Caki2 (cell line): ENCODE data around the gene KHDRBS2. TPM values are rescaled to one million over a fixed set of nuclear protein-coding genes. Genes with fewer than 3 reads are reported as not detected.

ENCODE experiments used
- DNase-seq: peaks from one replicate; pipeline ENCODE4 v3.0.0-alpha.2; 2015; ENCODE audit warnings: low read depth
- in situ Hi-C: cut with HindIII; loops from 2 replicates; pipeline ENCODE4 v1.10.0; 2016; ENCODE audit warnings: low sequenced_read_pairs, low pct_unique_long_range_greater_than_20kb, mixed read lengths
- total RNA-seq: library from RNA; depleted of rRNA; stranded (reverse); fragments of >200 nt; shearing (Covaris generic); gene quantifications from 2 replicates; pipeline ENCODE4 v1.2.3, GENCODE V29; 2014; ENCODE audit warnings: low replicate concordance

Gene KHDRBS2
- total RNA-seq, 1 experiment from 2014 or later, result not detected

GRCh38 chr6:62075869-62076268 is 210.2 kb downstream of the KHDRBS2 start:
- in situ Hi-C loops, result no loop called here
- DNase-seq, result no peak

DNA sequence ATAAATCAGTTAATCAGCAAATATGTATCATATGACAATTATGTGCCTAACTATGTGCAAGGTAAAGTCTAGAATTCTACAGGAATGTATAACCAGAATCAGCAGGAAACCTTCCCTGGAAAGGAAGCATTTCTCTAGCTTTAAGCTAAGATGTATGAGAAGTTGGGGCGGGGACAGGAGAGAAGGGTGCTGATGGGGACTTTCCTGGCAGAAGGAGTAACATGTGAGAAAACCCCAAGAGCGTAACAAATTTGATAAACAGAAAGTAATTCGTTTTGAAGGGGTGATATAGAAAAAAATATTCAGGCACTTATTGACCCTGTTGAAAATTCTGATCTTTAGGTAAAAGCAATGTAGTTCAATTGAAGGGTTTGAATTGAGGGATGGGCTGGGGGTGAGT is 226.1 kb downstream of the KHDRBS2 start:
- in situ Hi-C loops, result no loop called here
- DNase-seq, result no peak

DNA sequence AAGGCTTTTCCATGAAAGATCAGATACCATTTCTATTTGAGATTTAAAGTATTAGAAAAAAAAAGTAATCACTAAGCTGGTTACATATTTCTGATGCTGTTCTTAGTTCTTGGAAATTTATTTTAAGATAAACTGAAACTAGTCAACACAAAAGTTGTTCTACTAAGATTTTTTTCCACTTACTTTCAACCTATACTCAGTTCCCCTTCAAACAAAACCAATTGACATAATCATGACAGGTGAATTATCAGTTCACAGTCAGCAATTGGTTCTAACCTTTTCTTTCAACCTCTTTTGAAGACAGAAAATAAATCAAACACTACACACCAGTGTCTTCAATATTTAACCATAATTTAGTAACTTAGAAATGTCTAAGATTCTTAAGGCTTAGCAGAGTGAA is 228.7 kb downstream of the KHDRBS2 start:
- DNase-seq, result no peak
- in situ Hi-C loops, result no loop called here

- in situ Hi-C loops, result no loop called here
- DNase-seq, result no peak
Measured at GRCh38 chr6:62045502-62045901, 240.5 kb downstream of the KHDRBS2 start.

GRCh38 chr6:62043084-62043483 is 242.9 kb downstream of the KHDRBS2 start:
- DNase-seq, result no peak
- in situ Hi-C loops, result no loop called here

- in situ Hi-C loops, result no loop called here
- DNase-seq, result no peak
Measured at GRCh38 chr6:62042429-62042828, 243.6 kb downstream of the KHDRBS2 start.

DNA sequence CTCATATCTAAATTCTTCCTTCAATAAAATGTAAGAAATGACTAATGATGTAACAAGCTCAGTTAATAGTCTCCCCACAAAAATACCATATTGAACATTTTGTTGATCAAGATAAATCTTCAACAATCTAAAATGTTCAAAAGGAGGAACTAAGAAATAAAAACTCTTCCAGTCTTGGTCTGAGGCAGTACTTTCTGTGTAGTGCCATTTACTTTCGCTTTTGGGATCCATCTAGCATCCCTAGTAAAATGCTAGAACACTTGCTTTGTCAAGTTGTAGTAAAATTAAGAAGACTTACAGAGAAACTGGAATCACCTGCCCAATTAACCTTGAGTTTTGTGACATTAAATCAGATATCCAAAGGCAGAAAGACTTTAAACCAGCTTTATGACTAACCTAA is 246.4 kb downstream of the KHDRBS2 start:
- in situ Hi-C loops, result no loop called here
- DNase-seq, result no peak

DNA sequence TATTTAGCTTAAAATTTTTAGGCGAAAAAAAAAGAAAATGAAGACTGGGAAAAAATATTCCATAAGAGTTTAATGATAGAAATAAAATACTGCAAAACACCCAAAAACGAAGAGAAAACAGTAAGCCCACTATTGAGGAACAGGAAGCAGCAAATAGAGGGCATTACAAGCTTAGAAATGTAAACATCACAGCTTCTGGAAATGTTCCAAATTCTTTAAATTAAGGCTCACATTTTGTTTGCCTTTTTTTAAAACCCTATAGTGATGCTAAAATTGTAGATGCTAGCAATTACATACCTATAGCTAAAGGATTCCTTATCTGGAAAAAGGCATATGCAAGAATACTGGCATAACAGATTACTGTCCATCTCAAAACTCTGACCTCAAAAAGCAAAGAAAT is 248.6 kb downstream of the KHDRBS2 start:
- in situ Hi-C loops, result no loop called here
- no peak for DNase-seq

DNA sequence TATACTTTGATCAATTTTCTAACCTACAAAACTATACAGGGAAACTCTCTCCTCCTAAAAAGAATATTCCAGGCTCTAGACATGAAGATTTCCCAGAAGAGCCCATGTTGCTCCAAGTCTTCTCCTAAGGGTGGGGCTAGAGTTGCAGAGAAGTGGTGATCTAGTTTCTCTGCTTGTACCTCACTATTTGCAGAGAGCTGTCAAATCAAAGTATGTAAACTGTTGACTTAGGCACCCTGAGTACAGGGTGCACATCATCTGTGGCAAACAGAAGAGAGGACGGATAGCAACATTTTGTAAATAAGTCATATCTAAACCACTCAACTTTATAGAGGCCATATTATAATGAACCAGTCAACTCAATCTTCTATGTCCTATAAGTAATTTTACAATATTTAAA is 250.1 kb downstream of the KHDRBS2 start:
- DNase-seq, result no peak
- in situ Hi-C loops, result no loop called here

- no peak for DNase-seq
- in situ Hi-C loops, result no loop called here
Measured at GRCh38 chr6:62013719-62014118, 272.3 kb downstream of the KHDRBS2 start.

DNA sequence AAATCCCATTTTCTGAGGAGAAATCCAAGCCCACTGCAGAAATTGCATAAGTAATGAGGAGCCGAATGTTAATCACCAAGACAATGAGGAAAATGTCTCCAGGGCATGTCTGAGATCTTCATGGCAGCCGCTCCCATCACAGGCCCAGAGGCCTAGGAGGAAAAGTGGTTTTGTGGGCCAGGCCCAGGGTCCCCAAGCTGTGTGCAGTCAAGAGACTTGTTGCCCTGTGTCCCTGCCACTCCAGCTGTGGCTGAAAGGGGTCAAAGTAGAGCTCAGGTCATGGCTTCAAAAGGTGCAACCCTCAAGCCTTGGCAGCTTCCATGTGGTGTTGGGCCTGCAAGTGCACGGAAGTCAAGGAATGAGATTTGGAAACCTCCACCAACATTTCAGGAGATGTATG is 276.6 kb downstream of the KHDRBS2 start:
- no peak for DNase-seq
- in situ Hi-C loops, result no loop called here

DNA sequence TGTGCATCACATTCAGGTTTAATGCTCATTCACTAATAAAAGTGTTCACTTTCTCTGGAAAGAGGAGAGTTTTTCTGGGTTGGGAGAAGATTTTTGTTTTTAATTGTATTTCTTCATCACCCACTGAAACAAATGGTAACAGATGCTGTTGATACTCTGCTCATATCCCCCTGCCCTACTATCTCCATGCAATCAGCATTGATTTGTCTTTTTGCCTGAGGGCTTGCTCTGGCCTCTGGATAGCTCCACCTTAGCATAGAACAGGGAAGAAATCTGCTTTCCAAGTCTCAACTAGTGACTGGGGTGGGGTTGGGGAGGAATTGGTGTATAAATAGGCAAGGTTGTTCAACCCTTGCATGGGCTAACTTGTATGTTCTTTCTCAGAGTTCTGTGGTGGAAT is 296.4 kb downstream of the KHDRBS2 start:
- in situ Hi-C loops, result no loop called here
- no peak for DNase-seq

- in situ Hi-C loops, result no loop called here
- DNase-seq, result no peak
Measured at GRCh38 chr6:61980622-61981021, 305.4 kb downstream of the KHDRBS2 start.

- in situ Hi-C loops, result no loop called here
- DNase-seq, result no peak
Measured at GRCh38 chr6:61977947-61978346, 308.1 kb downstream of the KHDRBS2 start.

DNA sequence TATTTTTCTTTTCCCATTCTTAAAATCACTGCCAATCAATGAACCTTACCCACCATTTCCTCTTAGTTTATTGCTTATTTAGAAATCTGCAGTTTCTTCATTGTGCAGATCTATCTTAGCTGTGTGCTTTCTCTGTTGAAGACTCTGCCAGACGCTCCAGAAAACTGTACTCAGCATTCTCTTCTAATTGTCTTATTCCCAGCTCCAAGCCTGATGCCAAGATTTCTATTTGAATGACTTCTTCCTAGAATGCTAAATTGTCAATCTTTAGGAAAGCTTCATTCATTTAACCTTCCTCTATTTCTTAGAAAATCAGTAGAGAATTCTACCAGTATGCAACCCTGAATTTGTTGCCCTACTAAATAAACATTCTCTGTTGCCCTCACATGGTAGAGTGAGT is 308.9 kb downstream of the KHDRBS2 start:
- in situ Hi-C loops, result no loop called here
- DNase-seq, result no peak

DNA sequence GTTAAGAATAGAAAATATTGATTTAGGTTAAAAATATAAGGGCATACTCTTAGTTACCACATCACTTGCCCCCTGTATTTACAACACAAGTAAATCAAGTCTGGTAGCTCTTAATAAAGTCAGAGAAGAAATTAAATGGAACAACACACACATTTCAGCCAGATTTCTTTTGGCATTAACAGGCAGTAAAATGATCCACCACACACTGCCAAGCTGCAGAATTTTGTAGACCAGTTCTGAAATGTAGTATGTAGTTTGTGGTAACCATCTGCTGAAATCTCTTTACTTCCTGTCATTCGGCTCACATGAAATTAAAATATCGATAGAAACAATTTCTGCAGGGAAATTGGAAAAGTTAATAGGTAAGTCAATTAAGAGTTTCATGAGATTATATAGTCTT is 326.8 kb downstream of the KHDRBS2 start:
- DNase-seq, result no peak
- in situ Hi-C loops, result no loop called here

- in situ Hi-C loops, result no loop called here
- DNase-seq, result no peak
Measured at GRCh38 chr6:61953851-61954250, 332.2 kb downstream of the KHDRBS2 start.

DNA sequence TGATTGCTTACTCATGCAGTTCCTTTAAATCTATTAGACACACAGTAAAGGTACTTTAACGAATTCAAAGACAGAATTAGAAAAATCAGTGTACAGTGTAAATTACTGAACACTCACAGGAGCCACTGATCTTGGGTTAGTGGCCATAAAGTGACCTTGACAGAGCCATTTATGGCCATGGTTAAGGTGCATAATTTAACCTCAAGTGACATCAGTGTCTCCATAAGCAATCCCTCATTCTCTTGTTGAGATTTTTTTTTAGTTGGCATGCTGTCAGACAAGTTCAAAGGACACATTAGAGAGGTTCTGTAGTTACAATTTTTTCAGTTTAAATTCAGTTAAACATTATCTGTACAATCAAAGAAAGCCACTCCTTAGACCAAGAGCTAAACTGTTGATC is 334.4 kb downstream of the KHDRBS2 start:
- in situ Hi-C loops, result no loop called here
- DNase-seq, result no peak

DNA sequence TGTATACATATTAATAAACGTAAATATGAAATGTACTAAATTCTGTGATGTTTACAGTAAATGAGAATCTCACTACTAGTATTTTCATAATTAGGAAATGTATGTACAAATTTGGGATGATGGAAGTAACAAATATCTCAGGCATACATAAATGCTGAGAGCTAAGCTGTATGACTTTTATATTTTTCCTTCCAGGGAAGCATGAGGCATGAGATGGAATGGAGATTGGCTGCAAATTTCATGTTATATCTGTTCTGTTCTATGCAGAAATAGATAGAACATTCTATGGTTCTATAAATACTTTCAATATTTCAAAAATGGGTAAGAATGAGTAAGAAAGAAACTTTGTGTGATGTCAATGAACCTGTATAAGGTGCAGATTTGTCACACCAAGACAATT is 335.2 kb downstream of the KHDRBS2 start:
- in situ Hi-C loops, result no loop called here

GRCh38 chr6:61949971-61950370 is 336.1 kb downstream of the KHDRBS2 start:
- DNase-seq, result no peak
- in situ Hi-C loops, result no loop called here

More for the DNA sequence above, 335.2 kb downstream of the KHDRBS2 start:
- no peak for DNase-seq

GRCh38 chr6:61949161-61949560 is 336.9 kb downstream of the KHDRBS2 start:
- in situ Hi-C loops, result no loop called here
- no peak for DNase-seq
